Activated CD8-positive, alpha-beta memory T cell treated with anti-CD3 and anti-CD28 coated beads for 48 hours (primary cell): Measurements from ENCODE around the gene TMCC1.
"Not testable (repeated sequence)": the region's sequence is repeated elsewhere in the genome, so short reads cannot be mapped to it uniquely, and the experiment has no call there.

Experiments
- DNase-seq, 3 experiments: peaks; one replicate each; pipeline ENCODE4 v3.0.0-alpha.2; 2020; ENCODE audit warnings: low read depth in 2 of 3, low spot score in 2 of 3

TMCC1 gene

DNA sequence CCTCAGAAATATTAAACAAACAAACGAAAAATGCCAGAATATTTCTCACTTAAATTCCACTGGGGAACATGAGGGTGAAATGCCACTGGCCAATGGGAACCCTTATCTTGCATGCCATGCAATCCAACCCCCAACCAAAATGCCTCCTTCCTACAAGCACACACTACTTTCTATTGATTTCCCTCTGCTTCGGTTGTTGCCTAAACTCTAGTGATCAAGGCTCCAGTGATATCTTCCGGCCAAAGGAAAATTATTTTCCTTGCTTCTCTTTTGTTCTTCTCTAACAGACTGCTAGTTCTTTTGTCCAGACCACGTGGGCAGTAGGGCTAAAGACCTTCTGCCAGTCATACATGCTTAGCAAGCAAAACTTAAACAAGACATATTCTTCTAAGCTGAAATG, 115.7 kb downstream of the TMCC1 start:
- no peak for DNase-seq

DNA sequence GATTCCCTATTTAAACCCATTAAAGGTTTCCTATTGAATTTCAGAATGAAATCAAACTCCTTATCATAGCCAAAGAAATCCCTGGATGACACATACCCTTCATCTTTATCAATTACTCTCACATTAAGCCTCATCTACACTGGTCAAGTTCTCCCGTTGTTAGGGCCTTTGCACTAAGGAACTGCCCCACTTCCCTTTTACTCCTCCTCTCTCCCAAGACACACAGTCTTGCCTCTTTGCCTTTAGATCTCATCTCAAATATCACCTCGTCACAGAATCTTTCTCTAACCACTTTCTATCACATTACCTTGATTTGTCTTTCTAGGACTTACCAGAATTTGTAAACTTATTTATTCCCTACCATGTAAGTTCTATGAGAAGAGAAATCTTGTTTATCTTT, 117.6 kb downstream of the TMCC1 start:
- no peak for DNase-seq

DNA sequence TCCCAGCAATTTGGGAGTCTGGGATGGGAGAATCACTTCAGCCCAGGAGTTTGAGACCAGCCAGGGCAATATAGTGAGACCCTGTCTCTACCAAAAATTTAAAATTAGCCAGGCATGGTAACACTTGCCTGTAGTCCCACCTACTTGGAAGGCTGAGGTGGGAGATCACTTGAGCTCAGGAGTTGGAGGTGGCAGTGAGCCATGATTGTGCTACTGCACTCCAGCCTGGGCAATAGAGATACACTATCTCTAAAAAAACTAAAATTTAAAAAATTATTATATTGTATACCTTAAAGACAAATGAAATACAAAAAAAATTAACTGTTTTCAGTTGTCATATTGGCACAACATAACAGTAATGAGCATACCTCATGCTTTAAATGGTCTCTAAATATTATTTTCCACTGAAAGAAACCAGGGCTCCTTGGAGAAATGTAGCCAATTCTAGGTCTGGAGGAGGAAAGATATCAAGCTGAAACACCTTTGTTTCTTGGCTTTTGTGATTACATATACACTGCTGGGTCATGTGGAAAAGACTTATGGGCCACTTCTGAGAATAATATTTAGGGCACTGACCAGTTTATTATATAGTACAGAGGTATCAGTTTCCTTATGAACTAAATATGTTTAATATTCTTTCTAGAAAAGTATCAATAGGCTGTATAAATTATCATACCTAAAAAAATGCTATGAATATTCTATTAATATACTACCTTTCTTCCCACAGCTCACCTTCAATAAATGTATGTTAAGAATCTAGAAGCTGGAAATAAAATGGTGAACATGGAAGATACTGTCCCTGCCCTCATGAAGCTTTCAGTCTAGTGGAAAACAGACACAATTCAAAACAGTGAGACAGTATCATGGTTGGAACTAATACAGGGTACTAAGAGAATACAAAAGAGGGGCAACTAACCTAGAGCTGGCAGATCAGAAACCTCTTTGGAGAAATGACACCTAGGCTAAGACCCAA, 119.5 kb downstream of the TMCC1 start:
- DNase-seq = no peak

DNA sequence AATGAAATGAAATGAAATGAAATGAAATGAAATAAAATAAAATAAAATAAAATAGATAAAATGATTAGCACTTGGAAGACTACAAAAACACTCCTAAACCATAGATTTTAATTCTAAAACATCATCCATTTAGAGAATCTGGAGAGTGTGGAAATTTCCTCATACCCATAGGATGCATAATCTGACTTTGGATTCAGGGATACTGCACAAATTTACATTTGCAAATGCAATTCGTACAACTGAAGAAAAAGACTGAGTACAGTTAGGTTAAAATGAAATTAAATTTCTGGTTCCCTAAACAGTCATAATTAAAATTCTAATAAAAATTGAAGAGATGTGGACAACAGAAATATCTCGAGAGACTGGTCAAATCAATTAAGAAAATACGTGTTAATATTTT, 122.9 kb downstream of the TMCC1 start:
- DNase-seq = no peak

DNA sequence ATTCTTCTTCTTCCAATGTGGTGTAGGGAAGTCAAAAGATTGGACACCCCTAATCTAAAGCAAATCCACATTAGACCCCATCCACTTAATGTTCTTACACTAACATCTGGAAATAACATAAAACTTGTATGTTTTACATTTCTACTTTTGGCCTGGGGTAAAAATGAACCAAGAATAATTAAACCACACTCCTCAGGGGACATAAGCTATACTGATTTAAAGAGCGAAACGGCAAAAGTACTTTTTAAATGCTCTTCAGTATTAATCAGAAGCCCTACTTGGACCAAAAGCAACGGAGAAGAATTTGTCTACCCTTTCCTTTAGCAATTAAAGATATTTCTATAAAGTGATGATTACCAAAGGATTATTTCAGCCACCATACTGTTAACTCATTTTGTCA, 123.9 kb downstream of the TMCC1 start:
- no peak for DNase-seq

DNA sequence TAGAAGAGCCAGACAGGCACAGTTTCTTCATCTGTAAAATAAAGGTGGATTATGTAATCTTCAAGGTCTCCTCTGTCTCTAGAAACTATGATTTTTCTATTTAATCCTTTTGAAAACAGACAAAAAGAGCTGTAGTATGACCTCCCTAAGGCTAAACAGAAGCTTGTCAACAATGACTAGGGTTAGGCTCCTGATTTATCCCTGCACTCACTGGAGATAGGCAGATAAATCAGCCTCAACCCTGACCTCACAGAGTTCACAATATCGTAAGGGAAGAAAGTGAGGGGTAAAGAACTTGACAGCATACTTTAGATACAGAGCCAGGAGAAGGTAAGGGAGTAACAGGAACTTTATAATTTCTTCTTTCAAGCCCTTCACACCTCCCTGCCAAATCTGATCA, 124.8 kb downstream of the TMCC1 start:
- DNase-seq = no peak

DNA sequence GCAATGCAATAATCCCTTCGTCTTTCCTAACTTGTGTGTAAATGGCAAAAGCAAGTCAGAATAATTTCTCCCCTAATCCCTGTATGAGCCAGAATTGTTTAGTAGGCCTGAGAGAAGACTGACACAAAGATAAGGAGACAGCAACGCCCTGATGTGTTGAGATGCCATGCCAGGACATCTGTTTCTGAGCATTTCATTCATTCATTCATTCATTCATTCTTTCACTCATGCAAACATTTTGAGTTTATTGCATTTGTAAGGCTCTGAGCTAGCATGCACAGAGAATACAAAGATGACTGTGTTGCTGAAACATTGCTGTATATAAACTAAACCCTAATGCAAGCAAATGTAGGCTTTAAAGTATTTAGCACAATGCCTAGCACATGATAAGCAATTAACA, 127.4 kb downstream of the TMCC1 start:
- no peak for DNase-seq

DNA sequence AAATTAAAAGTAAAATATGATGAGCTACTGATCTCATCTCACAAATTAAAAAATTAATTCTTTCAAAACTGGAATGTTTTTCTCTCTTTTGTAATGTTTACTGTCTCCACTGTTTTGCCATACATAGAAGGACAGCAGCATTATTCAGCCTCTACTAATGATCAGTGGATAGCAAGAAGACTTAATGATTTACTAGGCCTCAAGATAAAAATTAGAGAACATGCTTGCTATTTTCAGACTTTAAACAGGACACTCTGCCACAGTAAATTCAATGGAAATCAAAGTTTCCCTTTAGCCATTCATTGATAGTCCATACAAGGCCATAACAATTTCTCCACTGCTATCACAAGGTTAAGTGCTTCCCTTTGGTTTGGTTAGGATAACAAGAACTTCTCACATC, 129.4 kb downstream of the TMCC1 start:
- no peak for DNase-seq

DNA sequence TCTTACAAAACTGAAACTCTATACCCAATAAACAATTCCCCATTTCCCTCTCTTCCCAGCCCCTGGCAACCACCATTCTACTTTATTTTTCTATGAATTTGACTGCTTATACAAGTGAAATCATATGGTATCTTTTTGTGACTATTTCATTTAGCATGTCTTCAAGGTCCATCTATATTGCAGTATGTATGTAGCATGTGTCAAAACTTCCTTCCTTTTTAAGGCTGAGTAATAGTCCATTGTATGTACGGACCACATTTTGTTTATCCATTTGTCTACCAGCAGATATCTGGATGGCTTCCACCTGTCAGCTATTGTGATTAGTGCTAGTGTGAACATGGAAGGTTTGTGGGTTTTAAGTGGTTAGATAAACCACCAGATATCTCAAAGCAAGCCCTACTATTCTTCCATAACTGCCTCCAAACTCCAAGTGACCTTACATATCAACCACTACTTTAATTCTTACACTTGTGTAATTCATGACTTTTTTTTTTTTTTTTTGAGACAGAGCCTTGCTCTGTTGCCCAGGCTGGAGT, 134.7 kb downstream of the TMCC1 start:
- no peak for DNase-seq

DNA sequence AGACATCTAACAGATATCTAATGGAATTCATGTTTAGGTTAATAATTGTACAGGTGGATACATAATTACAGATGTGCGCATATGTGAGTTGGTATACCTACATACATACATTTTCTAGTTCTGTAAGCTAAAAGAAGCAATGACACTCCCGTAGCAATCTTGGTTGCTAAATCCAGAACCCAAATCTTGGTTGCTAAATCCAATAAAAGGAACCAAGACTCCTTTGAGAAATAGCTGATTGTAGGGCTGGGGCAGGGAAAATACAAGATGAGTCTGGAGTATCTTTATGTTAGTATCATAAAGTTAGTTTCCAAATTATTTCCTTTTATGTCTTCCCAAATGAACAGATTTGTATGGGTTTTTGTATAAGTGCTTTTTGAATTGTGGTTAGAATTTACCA, 135.2 kb downstream of the TMCC1 start:
- no peak for DNase-seq

DNA sequence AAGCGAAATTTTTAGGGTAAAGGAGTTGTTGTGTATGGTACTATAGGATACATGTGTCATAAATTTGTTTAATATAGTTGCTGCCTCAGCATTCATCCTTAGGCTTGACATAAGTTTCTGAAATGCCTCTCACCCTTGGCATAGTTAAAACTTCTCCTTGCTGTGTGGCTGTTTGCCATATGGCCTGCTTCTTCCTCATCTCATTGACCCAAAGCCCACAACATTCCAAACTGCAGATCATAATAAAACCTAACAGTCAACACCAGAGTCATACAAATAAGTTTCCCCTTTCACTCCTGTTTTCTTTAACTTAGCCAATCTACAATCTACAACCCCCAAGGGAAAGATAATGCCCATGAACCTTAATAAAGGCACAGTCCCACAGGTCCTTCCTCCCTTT, 136.6 kb downstream of the TMCC1 start:
- no peak for DNase-seq

DNA sequence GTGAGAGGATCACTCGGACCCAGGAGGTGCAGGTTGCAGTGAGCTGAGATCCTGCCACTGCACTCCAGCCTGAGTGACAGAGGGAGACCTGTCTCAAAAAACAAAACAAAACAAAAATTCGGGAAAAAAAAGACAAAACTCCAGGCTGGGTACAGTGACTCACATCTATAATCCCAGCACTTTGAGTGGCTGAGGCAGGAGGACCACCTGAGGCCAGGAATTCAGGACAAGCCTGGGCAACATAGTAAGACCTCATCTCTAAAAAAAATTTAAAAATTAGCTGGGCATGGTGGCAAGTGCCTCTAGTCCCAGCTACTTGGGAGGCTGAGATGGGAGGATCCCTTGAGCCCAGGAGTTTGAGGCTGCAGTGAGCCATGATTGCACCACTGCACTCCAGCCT, 142.4 kb downstream of the TMCC1 start:
- DNase-seq = not testable (repeated sequence)

DNA sequence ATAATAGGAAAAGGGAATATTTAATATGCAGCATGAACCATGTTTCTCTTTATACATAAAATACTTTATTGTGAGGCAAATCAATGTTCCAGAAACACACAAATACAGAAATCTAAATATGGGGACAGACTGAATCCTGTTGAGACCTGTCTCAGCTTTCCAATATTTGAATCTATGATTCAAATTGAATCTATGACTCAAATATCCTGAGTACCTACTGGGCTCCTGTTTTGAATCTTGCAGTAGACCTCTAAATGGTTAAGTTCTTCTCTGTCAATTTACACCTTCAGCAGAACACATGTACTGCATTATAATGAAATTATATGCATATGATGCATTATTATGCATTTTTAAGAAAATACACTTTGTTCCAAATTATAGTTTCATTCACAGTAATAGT, 143.8 kb downstream of the TMCC1 start:
- DNase-seq = no peak

DNA sequence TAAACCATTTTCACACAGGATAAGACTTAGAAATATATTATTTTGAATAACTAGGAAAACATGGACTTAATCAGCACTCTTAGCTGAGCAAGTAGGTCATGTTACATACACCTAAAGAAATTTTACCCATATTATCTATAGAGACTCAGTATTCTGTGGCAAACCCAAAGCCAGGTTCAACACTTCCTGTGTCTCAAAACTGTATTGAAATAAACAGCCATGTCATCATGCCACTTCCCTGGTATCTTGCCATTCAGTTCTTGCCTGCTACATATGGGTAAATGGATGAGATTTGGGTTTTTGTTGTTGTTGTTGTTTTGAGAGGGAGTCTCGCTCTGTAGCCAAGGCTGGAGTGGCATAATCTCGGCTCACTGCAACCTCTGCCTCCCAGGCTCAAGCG, 145.5 kb downstream of the TMCC1 start:
- DNase-seq = no peak

DNA sequence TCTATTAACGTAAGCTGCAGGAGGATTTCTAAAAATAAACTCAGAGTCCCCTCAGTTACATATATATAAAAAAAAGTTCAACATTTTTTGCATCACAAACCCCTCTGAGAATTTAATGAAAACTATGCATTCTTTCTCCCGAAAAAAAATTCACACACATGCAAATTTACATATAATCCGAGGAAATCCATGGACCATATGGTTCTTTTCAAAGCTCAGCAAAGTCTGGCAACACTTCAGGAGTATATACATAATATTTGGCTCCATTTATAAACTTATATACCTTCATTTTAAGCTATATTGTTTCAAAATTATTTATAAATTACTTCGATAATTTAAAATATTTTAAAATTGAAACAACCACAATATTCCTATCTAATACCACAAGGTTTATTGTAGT, 146.4 kb downstream of the TMCC1 start:
- DNase-seq = no peak

DNA sequence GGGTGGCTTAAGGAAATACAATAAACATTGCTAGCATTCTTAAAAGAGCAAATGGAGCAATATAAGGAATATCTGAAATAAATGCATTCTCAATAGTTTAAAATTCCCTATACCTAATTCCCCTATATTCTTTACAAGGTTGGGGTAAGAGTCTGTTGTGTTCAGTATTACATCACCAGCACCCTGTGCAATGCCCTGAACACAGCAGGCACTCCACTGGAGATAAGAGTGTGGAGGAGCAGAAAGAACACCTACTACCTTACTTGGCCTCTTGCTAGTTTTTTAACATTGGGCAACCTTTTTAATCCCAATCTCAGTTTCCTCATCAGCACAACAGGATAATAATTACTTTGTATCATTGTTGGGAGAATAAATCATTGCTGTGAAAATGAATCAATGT, 146.9 kb downstream of the TMCC1 start:
- no peak for DNase-seq

DNA sequence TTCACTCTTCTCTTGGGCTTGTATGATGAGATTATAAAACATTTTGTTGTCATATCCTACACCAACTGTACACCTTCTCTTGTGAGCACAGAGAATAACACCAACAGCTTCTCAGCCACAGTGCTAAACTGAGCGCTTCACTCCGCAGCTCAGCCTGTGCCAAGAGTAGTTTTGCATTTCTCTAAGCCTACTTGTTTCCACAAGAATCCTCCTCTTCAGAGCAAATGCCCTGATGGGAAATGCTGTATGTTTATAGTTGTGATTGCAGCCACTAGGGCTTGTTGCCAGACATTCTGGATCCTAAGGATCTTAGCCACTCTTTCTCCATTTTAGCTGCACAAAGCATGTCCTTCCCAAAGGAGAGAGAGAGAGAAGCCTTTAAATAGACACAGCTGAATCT, 148.3 kb downstream of the TMCC1 start:
- DNase-seq = no peak

DNA sequence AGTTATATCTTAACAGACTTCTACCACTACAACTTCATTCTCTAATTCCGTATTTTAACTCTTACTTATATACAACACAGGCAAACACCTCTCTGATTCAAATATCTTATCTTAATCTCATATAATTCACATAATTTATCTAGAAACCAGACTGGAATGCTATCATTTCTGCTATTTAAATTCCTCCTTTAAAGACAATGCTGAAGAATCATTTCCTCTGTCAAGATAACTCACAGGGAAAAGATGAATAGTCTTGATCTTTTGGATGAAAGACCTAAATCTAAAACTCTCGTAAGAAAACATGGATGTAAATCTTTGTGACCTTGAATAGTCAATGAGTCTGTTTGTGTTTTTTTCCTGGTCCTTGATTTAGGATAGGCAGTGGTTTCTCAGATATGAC, 151.7 kb downstream of the TMCC1 start:
- DNase-seq = no peak

DNA sequence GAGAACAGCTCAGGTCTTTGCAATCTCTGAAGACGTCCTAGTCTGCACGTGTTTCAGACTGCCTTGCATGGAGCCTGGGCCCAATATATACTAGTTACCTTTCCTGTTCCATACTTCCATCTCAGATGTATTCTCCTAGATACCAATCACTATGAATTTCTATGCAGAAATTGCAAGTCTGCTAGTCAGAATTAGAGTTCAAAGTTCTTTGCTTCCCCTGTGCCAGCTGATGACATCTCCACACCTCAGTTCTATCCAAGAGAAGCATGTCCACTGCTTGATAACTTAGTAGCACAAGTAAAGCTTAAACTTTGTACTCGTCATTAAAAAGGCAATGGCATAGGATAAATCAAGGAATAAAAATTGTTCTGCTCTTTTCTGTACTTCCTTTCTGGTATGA, 153.4 kb downstream of the TMCC1 start:
- DNase-seq = no peak

DNA sequence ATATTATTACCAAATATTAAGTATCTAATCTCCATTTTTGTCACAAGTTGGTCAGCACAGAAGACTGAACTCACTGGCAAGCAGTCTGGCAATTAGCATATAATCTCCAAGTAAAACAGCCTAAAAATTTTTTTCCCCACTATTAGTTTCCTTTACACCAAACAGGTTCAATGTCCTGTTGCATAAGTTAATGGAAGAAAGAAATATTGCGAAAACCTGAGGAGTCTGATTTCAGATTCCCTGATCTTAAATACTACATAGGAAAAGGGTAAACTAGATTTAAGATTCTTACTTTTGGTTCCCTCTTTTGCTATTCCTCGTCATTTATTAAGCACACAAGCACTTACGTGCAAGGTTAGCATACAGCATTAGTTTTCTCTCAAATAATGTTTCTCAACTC, 153.9 kb downstream of the TMCC1 start:
- DNase-seq = no peak

DNA sequence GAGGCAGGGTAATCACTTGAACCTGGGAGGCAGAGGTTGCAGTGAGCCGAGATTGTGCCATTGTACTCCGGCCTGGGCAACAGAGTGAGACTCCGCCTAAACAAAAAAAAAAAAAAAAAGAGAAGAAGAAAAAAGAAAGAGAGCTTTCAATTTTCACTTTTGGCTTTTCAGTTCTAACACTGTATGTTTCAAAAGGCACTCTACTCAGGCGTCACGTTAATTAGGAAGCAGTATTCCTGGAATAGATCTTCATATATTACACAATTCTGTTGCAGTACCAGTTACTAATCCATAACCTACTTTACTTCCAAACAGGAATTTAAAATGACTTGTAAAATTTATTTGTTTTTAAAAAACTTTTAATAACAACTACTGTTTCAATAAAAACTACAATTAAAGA, 155.3 kb downstream of the TMCC1 start:
- no peak for DNase-seq

DNA sequence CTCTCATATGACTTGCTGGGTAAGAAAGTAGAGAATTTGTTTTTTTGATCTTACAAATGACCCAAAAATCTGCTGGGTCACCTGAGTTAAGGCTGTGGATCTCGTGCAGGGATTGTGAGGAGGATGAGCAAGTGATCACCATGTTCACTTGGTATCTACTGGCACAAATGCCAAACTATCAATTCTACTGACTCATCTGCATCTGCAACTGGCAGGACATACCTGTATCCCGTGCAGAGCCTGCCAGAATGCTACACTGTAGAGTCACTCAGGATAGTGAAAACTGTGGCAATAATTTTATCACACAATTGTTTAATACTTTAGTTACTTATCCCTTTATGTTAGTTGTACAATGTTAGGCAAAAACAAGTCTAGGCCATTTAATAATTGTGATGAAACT, 157.4 kb downstream of the TMCC1 start:
- DNase-seq = no peak

DNA sequence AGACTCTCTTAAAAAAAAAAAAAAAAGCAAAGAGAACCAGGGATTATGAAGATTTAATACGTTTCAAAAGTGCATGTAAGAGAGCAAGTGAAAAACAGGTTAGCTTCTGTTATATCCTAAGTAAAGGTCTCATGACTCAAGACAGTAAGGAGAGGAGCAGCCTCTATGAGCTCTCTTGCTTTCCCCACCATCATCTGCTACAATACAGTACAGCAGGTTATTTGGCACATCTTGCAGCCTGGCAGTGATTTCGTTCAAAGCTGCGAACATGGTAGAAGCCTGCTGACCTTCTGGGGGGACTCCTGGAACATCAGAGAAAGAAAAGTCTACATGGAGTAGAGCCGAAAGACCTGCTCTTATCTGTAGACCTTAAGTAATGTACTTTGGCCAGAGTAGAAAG, 157.9 kb downstream of the TMCC1 start:
- DNase-seq = no peak
